Measurements from ENCODE around the gene STEAP2.

- TF ChIP-seq EZH2 (IDR thresholded peaks at IDR 0.05; ENCODE audit: low read depth) (no peak), CTCF (conservative IDR thresholded peaks at IDR 0.05) (no peak)
These were observed 19.9 kb upstream of the STEAP2 start for GRCh38 chr7:90191648-90192047.

All from PC-9 (cell line).